Endothelial cell of hepatic sinusoid (primary cell): ENCODE results near the gene PIM3.
"Not testable (repeated sequence)": the region's sequence is repeated elsewhere in the genome, so short reads cannot be mapped to it uniquely, and the experiment has no call there.

Experiments
- in situ Hi-C: cut with HindIII; loops from 2 replicates; pipeline ENCODE4 v1.10.0; 2017; ENCODE audit warnings: low sequenced_read_pairs

Gene PIM3

GRCh38 chr22:49981799-49982198, 21.2 kb downstream of the PIM3 start:
- in situ Hi-C loops, result not testable (repeated sequence)

- in situ Hi-C loops, result no loop called here
These were observed 22.8 kb downstream of the PIM3 start for GRCh38 chr22:49983148-49984042.

GRCh38 chr22:49986325-49986724, 25.8 kb downstream of the PIM3 start:
- in situ Hi-C loops, result no loop called here

GRCh38 chr22:49989826-49990225, 29.3 kb downstream of the PIM3 start:
- in situ Hi-C loops, result not testable (repeated sequence)

- in situ Hi-C loops, result no loop called here
These were observed 30.6 kb downstream of the PIM3 start for GRCh38 chr22:49991167-49991566.

- in situ Hi-C loops, result no loop called here
These were observed 31.4 kb downstream of the PIM3 start for GRCh38 chr22:49991907-49992533.

- in situ Hi-C loops, result no loop called here
These were observed 32.5 kb downstream of the PIM3 start for GRCh38 chr22:49992921-49993648.

- in situ Hi-C loops, result no loop called here
These were observed 33.2 kb downstream of the PIM3 start for GRCh38 chr22:49993649-49994360.

GRCh38 chr22:49994361-49995040, 33.9 kb downstream of the PIM3 start:
- in situ Hi-C loops, result no loop called here

- in situ Hi-C loops, result no loop called here
These were observed 34.4 kb downstream of the PIM3 start for GRCh38 chr22:49995041-49995360.

- in situ Hi-C loops, result no loop called here
These were observed 35.0 kb downstream of the PIM3 start for GRCh38 chr22:49995361-49996118.

GRCh38 chr22:49996119-49996517, 35.5 kb downstream of the PIM3 start:
- in situ Hi-C loops, result no loop called here

- in situ Hi-C loops, result no loop called here
These were observed 36.1 kb downstream of the PIM3 start for GRCh38 chr22:49996518-49997250.

- in situ Hi-C loops, result no loop called here
These were observed 36.7 kb downstream of the PIM3 start for GRCh38 chr22:49997251-49997599.

- in situ Hi-C loops, result no loop called here
These were observed 37.6 kb downstream of the PIM3 start for GRCh38 chr22:49997932-49998717.

- in situ Hi-C loops, result no loop called here
These were observed 38.1 kb downstream of the PIM3 start for GRCh38 chr22:49998718-49999062.

- in situ Hi-C loops, result no loop called here
These were observed 38.7 kb downstream of the PIM3 start for GRCh38 chr22:49999063-49999945.
